WI38 (cell line): ENCODE measurements around the gene FBXO40.

Source experiments
- H3K4me3 ChIP-seq: 2 replicates; pipeline ENCODE4 v1.5.1; 2011; ENCODE audit warnings: low read depth, mild to moderate bottlenecking, control low read depth, low read length
- CTCF ChIP-seq: IDR thresholded peaks from 2 replicates; pipeline ENCODE4 v1.5.1; 2012; ENCODE audit warnings: low read depth, mild to moderate bottlenecking, control low read depth, low read length

The FBXO40 gene

DNA sequence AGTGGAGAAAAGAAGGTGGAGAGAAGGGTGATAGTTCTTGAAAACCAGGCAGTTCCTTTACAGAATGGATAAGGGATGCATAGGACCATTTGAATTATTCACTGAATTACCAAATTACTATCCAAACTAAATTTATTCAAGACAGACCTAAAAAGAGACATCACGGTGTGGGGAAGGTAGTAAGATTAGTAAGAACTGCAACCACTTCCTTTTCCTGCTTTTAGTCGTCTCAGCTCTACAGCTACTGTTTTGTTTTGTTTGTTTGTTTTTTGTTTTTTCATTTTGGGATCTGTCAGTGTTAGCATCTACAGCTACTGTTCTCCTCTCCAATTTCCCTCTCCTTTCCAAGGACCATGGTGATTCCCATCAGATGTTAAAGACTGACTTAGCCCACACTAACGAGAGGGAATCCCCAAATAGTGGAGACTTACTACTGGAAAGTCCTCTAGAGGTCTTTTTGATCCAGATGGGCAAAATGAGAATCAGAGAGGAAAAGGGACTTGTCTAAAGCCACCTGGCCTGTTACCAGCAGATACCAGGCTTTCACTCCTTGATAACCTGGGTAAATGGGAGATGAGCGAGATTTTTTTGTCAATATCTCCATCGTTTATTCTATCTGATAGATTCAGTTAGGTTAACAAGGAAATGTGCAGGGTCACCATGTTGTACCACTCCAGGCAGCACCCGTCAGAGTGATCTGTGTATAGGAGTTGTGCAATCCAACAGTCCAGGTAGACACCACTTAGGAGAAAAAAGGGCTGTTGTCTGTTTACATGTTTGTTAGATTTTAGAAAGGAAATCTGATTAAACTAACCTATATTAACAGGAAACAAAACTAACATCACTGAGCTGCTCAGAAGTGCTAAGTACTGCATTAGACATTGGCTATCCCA, 61.6 kb downstream of the FBXO40 start:
- no peak for TF ChIP-seq CTCF
- no peak overlapping the region for H3K4me3 ChIP-seq

- TF ChIP-seq CTCF: no peak
- no peak overlapping the region for H3K4me3 ChIP-seq
Observed at GRCh38 chr3:121658716-121659435, 65.7 kb downstream of the FBXO40 start.

DNA sequence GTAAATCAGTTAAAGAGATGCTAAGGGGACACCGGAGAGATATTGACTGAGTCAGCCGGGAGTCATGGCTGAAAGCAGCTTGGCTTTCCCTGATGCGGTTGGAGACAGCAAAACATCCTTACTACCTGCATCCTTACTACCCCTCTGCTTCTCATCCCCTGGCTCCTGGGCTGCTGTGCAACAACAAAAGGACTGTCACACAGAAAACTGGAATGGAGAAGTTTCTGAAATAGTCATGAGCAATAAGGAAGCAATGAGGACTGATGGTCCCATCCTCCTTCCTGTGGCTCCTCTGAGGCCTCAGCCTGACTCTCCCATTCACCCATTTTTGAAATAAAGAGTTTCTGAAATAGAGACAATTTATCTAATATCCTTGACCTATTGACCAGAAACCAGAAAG, 66.4 kb downstream of the FBXO40 start:
- no peak for TF ChIP-seq CTCF
- H3K4me3 ChIP-seq: no peak overlapping the region

- no peak within 1 kb of the TSS for H3K4me3 ChIP-seq
- TF ChIP-seq CTCF: no peak
Observed at GRCh38 chr3:121660356-121661171, 67.4 kb downstream of the FBXO40 start, which contains the start of gene HCLS1. TSS of gene HCLS1 (minus strand) at chr3:121660903. CDS start at chr3:121658347, 2,556 bp downstream.

GRCh38 chr3:121661376-121661775, 68.2 kb downstream of the FBXO40 start:
- no peak overlapping the region for H3K4me3 ChIP-seq
- TF ChIP-seq CTCF: no peak

DNA sequence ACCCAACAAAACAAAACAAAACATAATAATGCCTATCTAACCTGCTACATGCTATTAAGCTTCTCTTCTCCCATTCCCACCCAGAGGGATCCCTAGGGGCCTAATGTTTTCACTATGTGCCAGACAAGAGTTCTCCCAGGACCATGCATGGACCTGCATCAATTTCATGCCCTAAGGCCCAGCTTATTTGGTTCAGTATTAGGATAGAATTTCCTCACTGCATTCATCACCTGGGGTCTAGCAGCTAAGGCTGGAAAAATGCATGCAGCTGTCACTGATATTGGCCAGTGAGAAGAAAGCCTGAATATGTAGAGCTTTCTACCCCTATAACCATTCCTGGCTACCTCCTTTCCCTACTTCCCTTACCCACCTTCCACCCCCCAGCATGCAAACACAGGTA, 69.6 kb downstream of the FBXO40 start:
- no peak for TF ChIP-seq CTCF
- no peak overlapping the region for H3K4me3 ChIP-seq
